GM18517 (cell line): ENCODE data around the gene PLA2G2F.
"Not testable (repeated sequence)": the region's sequence is repeated elsewhere in the genome, so short reads cannot be mapped to it uniquely, and the experiment has no call there.

Source experiments
- ATAC-seq: cut with Tn5 transposase; IDR thresholded peaks from one replicate; pipeline ENCODE4 v1.9.1; 2021; ENCODE audit warnings: mild to moderate bottlenecking, moderate library complexity; ENCODE audit not compliant: unreplicated experiment

PLA2G2F gene

GRCh38 chr1:20114021-20114648 is 25.0 kb upstream of the PLA2G2F start:
- ATAC-seq: no peak

GRCh38 chr1:20115479-20115878 is 23.6 kb upstream of the PLA2G2F start:
- ATAC-seq: no peak

- ATAC-seq: no peak
Observed at GRCh38 chr1:20115916-20116315, 23.2 kb upstream of the PLA2G2F start.

- no peak for ATAC-seq
Observed at GRCh38 chr1:20117236-20117635, 21.9 kb upstream of the PLA2G2F start.

- ATAC-seq: no peak
Observed at GRCh38 chr1:20119347-20119746, 19.8 kb upstream of the PLA2G2F start, which contains the start of gene PLA2G2D. Gene PLA2G2D (minus strand): TSS chr1:20119536. CDS start chr1:20119498, 38 bp downstream.

GRCh38 chr1:20120796-20121195 is 18.3 kb upstream of the PLA2G2F start:
- no peak for ATAC-seq

- no peak for ATAC-seq
Observed at GRCh38 chr1:20123722-20124455, 15.2 kb upstream of the PLA2G2F start.

- no peak for ATAC-seq
Observed at GRCh38 chr1:20124456-20125057, 14.6 kb upstream of the PLA2G2F start.

- no peak for ATAC-seq
Observed at GRCh38 chr1:20125100-20125499, 14.0 kb upstream of the PLA2G2F start.

- ATAC-seq: no peak
Observed at GRCh38 chr1:20126041-20126805, 12.9 kb upstream of the PLA2G2F start.

- no peak for ATAC-seq
Observed at GRCh38 chr1:20126806-20127440, 12.2 kb upstream of the PLA2G2F start.

- not testable (repeated sequence) for ATAC-seq
Observed at GRCh38 chr1:20130518-20130917, 8.6 kb upstream of the PLA2G2F start.

- ATAC-seq: no peak
Observed at GRCh38 chr1:20134995-20135394, 4.1 kb upstream of the PLA2G2F start.

- no peak for ATAC-seq
Observed at GRCh38 chr1:20136249-20136648, 2.9 kb upstream of the PLA2G2F start.

- ATAC-seq: no peak
Observed at GRCh38 chr1:20137055-20137454, 2.1 kb upstream of the PLA2G2F start.

GRCh38 chr1:20137604-20138003 is 1.5 kb upstream of the PLA2G2F start:
- ATAC-seq: no peak

GRCh38 chr1:20138346-20138745 is 777 bp upstream of the PLA2G2F start:
- ATAC-seq: no peak

- ATAC-seq: no peak
Observed at GRCh38 chr1:20139776-20140612, 871 bp downstream of the PLA2G2F start.

- no peak for ATAC-seq
Observed at GRCh38 chr1:20141001-20141400, 1.9 kb downstream of the PLA2G2F start.

- ATAC-seq: no peak
Observed at GRCh38 chr1:20141466-20141865, 2.3 kb downstream of the PLA2G2F start.
